ENCODE data around the gene LNPEP.

The LNPEP gene

DNA sequence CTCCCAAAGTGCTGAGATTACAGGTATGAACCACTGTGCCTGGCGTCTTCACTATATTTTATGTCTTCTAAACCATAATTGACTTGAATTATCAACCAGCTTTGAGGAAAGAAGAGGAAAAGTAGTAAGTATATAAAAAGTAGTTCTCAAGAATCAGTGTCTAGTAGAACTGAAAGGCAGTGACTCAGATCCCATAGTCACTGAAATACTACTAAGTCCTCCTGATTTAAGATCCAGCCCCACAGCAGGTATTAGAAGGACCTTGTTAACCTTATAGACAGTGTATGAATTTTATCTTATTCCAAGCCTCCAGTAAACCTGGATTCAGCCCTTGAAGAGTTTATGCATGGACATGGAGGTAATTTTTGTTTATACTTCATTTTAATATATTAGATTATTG, 31.5 kb downstream of the LNPEP start:
- Histone ChIP-seq H3K9me3 (ENCODE audit: control insufficient read depth, low read depth, low read length) (no peaks in the 10 kb centered on the region), H3K4me3 (ENCODE audit: low read length) (no peak overlapping the region), H3K27ac (ENCODE audit: low read length) (no peak overlapping the region), H3K36me3 (ENCODE audit: control insufficient read depth, low read depth, low read length) (no peaks in the 10 kb centered on the region), H3K27me3 (ENCODE audit: control insufficient read depth, insufficient read depth, low read length) (no peaks in the 10 kb centered on the region), H3K9ac (ENCODE audit: low read length) (no peak overlapping the region), H3K4me1 (ENCODE audit: control insufficient read depth, low read depth, low read length) (no peaks in the 10 kb centered on the region)

DNA sequence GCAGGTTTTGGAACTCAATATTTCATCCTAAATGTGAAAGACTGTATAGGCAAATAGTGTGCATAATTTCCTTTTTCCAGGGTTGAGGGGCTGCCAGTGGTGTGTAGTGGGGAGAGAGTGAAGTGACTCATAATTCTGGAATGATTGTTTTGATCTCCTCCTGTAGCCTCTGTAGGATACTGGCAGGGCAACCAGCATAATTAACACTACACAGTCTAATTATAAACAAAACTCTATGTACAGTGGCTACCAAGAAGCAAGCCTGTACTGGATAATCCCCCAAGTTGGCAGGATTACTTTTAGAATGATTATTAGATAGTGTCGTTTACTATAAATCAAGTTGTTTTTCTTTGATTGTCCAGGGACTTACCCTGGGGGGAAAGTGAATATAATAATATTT, 32.2 kb downstream of the LNPEP start:
- Histone ChIP-seq H3K27me3 (ENCODE audit: control insufficient read depth, insufficient read depth, low read length) (no peaks in the 10 kb centered on the region), H3K36me3 (ENCODE audit: control insufficient read depth, low read depth, low read length) (no peaks in the 10 kb centered on the region), H3K27ac (ENCODE audit: low read length) (no peak overlapping the region), H3K9ac (ENCODE audit: low read length) (no peak overlapping the region), H3K4me3 (ENCODE audit: low read length) (no peak overlapping the region), H3K4me1 (ENCODE audit: control insufficient read depth, low read depth, low read length) (no peaks in the 10 kb centered on the region), H3K9me3 (ENCODE audit: control insufficient read depth, low read depth, low read length) (no peaks in the 10 kb centered on the region)

DNA sequence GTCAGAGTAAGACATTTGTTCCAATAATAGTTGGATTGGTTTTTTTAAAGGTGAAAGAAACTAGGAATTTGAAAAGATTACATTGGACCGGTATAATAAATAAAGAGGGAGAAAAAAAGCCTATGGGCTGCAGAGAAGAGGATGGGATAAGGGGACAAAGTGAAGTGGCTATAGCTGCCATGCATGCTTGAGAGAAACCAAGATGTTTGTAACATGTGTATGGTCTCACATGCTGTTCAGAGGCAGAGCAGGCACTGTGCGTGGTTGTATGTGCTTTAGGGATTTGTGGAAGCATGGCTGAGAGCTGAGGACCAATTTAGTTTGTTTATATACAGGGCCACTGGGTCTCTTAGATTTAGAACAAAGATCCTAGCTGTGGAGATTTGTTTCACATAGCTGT, 32.7 kb downstream of the LNPEP start:
- Histone ChIP-seq H3K4me3 (ENCODE audit: low read length) (no peak overlapping the region), H3K36me3 (ENCODE audit: control insufficient read depth, low read depth, low read length) (no peaks in the 10 kb centered on the region), H3K27ac (ENCODE audit: low read length) (no peak overlapping the region), H3K9me3 (ENCODE audit: control insufficient read depth, low read depth, low read length) (no peaks in the 10 kb centered on the region), H3K27me3 (ENCODE audit: control insufficient read depth, insufficient read depth, low read length) (no peaks in the 10 kb centered on the region), H3K9ac (ENCODE audit: low read length) (no peak overlapping the region), H3K4me1 (ENCODE audit: control insufficient read depth, low read depth, low read length) (no peaks in the 10 kb centered on the region)

DNA sequence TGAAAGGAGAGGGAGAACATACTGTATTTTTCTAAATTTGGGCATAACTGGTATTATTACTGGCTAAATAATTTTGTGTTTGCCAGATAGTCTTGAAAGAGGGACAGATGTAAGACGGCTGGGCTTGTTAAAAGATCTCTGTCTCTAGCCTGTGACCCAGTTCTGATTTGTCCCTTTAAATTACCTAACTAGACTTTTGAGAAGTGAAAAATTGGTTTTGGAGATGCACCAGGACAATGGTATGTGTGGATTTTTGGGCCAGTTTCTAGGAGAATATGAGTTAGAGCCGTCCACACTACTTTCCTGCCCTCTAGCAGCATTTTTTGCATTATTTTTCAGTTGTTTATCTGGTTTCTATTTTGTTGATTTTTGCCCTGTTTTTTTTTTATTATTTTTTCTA, 33.5 kb downstream of the LNPEP start:
- Histone ChIP-seq H3K27me3 (ENCODE audit: control insufficient read depth, insufficient read depth, low read length) (no peaks in the 10 kb centered on the region), H3K9ac (ENCODE audit: low read length) (no peak overlapping the region), H3K9me3 (ENCODE audit: control insufficient read depth, low read depth, low read length) (no peaks in the 10 kb centered on the region), H3K27ac (ENCODE audit: low read length) (no peak overlapping the region), H3K36me3 (ENCODE audit: control insufficient read depth, low read depth, low read length) (no peaks in the 10 kb centered on the region), H3K4me1 (ENCODE audit: control insufficient read depth, low read depth, low read length) (no peaks in the 10 kb centered on the region), H3K4me3 (ENCODE audit: low read length) (no peak overlapping the region)

DNA sequence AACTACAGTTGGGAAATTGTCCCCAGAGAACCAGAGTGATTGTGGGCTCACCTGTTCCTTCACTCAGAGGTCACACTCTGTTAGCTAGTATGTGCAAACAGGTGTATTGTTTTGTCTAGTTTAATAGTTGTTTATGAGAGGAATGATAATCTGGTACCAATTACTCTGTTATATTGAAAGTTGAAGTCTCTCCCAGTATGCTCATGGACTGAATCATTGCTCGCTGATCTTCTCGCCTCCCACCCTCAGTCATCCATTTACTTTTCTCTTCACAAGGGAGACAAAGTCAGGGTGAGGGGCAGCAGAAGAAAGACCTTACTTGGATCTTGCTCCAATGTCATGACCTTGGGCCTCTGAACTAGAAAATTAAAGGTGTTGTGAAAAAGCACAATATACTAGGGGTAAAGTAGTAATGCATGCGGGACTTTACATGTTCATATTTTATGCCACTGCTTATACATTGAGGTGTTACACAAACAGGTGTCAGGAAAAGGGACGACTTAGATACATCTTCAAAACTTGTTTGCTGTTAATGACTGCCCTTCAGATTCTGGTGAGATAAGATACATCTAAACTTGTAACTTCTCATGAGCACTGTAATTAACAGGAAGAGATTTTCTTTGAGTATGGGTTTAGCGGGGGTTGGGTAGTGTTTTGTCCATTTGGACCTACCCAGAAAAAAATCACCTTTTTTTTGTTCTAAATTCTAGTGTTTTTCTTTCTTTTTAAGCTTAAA, 36.9 kb downstream of the LNPEP start:
- H3K27ac ChIP-seq (ENCODE audit: low read length): no peak overlapping the region
- no peaks in the 10 kb centered on the region for H3K9me3 ChIP-seq (ENCODE audit: control insufficient read depth, low read depth, low read length)
- no peaks in the 10 kb centered on the region for H3K27me3 ChIP-seq (ENCODE audit: control insufficient read depth, insufficient read depth, low read length)
- no peak overlapping the region for H3K9ac ChIP-seq (ENCODE audit: low read length)
- no peaks in the 10 kb centered on the region for H3K36me3 ChIP-seq (ENCODE audit: control insufficient read depth, low read depth, low read length)
- H3K4me3 ChIP-seq (ENCODE audit: low read length): no peak overlapping the region
- H3K4me1 ChIP-seq (ENCODE audit: control insufficient read depth, low read depth, low read length): peaks cover 3% of the 10 kb centered on the region

DNA sequence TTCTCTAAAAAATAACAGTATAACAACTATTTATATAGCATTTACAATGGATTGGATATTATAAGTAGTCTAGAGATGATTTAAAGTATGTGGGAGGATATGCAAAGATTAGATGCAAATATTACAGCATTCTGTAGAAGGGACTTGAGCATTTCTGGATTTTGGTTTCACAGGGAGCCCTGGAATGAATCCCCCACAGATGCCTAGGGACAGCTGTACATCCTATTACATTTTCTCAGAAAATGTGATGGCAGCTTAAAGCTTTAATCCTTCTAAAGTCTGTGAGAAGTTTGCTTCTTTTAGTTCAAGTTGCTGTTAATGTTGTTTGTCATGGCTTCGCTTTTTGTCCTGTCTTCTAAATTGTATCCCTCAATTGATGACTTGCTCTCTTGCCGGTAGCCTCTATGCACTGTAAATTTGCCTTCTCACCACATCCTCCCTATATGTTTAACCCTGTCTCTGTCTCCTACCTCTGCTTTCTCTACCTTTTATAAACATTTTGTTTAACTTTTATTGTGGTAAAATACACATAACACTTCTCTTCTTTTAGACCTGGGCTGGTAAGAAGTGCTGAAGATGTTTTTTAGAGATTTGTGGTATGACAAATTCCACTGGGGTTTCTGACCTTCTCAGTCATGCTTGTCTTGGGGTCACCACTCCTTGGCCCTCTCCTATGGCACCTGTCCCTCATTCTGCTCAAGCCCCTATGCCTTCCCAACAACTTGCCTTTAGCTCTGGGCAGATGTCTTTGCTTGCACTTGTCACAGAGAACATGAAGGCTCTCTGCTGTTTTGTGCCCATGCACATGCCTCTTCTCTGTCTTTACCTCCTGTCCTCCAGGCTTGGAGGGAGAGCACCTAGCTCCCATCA, 37.9 kb downstream of the LNPEP start:
- Histone ChIP-seq H3K9ac (ENCODE audit: low read length) (no peak overlapping the region), H3K4me3 (ENCODE audit: low read length) (no peak overlapping the region)

DNA sequence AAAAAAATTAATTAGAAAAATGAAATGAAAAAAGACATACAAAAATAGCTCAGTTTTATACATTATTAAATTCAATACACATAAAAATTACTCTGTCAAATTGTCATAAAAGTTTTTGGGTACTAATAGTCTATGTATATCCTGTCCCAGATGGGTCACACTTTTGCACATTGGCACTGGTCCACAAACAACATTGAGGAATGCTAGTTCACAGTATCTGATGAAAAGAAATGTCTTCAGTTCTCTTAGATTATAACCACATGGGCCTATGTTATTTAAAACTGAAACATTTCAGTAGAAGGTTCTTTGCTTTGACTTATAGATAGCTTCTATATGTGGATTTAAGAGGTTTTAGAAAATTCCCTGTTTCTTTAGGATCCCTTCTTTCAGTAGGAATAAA, 39.8 kb downstream of the LNPEP start:
- Histone ChIP-seq H3K27ac (ENCODE audit: low read length) (no peak overlapping the region), H3K9ac (ENCODE audit: low read length) (no peak overlapping the region)

More for the DNA sequence above, 37.9 kb downstream of the LNPEP start:
- Histone ChIP-seq H3K27me3 (ENCODE audit: control insufficient read depth, insufficient read depth, low read length) (no peaks in the 10 kb centered on the region), H3K27ac (ENCODE audit: low read length) (no peak overlapping the region), H3K9me3 (ENCODE audit: control insufficient read depth, low read depth, low read length) (no peaks in the 10 kb centered on the region), H3K4me1 (ENCODE audit: control insufficient read depth, low read depth, low read length) (peaks cover 3% of the 10 kb centered on the region), H3K36me3 (ENCODE audit: control insufficient read depth, low read depth, low read length) (no peaks in the 10 kb centered on the region)

DNA sequence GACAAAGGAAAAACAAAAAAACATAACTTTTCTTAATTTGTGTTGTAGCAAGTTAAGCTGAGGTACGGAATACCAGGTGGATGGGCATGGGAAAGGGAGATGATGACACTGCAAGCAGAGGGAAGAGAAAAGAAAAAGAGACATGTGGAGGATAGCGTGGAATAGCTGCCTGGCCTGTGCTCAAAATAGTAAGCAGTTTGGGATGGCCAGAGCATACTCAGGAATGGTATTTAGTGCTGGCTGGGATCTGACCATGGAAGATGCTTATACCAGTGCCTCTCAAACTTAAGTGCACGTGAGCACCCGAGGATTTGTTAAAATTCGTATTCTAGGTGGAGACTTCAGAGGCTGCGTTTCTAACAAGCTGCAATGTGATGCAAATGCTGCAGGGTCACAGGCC, 41.3 kb downstream of the LNPEP start:
- Histone ChIP-seq H3K9ac (ENCODE audit: low read length) (no peak overlapping the region), H3K36me3 (ENCODE audit: control insufficient read depth, low read depth, low read length) (no peaks in the 10 kb centered on the region), H3K27ac (ENCODE audit: low read length) (no peak overlapping the region), H3K4me3 (ENCODE audit: low read length) (no peak overlapping the region), H3K27me3 (ENCODE audit: control insufficient read depth, insufficient read depth, low read length) (no peaks in the 10 kb centered on the region), H3K9me3 (ENCODE audit: control insufficient read depth, low read depth, low read length) (no peaks in the 10 kb centered on the region), H3K4me1 (ENCODE audit: control insufficient read depth, low read depth, low read length) (peaks cover 3% of the 10 kb centered on the region)

More for the DNA sequence above, 39.8 kb downstream of the LNPEP start:
- Histone ChIP-seq H3K9me3 (ENCODE audit: control insufficient read depth, low read depth, low read length) (no peaks in the 10 kb centered on the region), H3K4me3 (ENCODE audit: low read length) (no peak overlapping the region), H3K4me1 (ENCODE audit: control insufficient read depth, low read depth, low read length) (peaks cover 3% of the 10 kb centered on the region), H3K36me3 (ENCODE audit: control insufficient read depth, low read depth, low read length) (no peaks in the 10 kb centered on the region), H3K27me3 (ENCODE audit: control insufficient read depth, insufficient read depth, low read length) (no peaks in the 10 kb centered on the region)

DNA sequence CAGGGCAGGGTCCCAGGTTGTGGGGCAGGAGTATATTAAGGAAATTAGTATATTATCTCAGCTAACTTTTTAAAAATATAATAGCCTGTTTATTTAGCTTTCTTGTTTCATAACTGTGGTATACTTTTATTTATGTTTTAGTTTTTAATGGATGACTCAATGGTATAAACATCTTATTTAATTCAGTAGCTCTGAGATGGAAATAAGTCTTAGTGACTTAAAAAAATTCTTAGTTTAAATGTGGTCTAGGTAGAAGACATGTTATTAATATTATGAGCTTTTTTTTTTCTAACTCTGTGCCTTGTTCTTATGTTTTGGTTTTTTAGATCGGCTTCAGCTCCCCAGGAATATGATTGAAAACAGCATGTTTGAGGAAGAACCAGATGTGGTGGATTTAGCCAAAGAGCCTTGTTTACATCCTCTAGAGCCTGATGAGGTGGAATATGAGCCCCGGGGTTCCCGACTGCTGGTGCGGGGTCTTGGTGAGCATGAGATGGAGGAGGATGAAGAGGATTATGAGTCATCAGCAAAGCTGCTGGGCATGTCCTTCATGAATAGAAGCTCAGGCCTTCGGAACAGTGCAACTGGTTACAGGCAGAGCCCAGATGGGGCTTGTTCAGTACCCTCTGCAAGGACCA, 43.1 kb downstream of the LNPEP start:
- H3K4me1 ChIP-seq (ENCODE audit: control insufficient read depth, low read depth, low read length): peaks cover 3% of the 10 kb centered on the region
- no peak overlapping the region for H3K27ac ChIP-seq (ENCODE audit: low read length)
- H3K36me3 ChIP-seq (ENCODE audit: control insufficient read depth, low read depth, low read length): no peaks in the 10 kb centered on the region
- no peak overlapping the region for H3K4me3 ChIP-seq (ENCODE audit: low read length)
- H3K9me3 ChIP-seq (ENCODE audit: control insufficient read depth, low read depth, low read length): no peaks in the 10 kb centered on the region
- no peaks in the 10 kb centered on the region for H3K27me3 ChIP-seq (ENCODE audit: control insufficient read depth, insufficient read depth, low read length)
- no peak overlapping the region for H3K9ac ChIP-seq (ENCODE audit: low read length)

DNA sequence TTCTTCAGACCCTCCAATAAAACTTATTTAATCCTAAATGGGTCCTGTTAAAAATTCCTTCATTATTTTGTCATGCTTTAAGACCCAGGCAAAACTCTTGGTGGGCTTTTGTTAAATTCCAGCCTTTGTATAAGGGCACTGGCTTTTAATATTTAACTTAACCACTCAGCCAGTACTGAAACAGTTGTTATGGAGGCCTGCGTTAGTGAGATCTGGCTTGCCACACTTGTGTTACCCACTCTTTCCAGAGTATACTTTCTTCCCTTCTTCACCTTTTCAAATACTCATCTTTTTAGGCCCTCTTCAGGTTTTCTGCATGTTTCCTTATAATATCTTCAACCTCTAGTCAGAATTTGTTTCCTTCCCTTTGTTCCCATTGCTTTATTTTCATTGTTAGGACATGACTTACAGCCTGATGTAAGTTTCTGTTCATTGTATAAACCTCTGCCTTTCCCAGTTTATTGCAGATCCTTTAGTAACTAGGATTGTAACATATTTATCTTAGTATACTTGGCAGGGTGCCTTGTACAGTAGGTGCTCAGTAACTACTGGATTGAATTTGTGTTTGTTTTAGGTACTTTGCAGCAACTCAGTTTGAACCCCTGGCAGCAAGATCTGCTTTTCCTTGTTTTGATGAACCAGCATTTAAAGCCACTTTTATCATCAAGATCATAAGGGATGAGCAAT, 48.8 kb downstream of the LNPEP start:
- Histone ChIP-seq H3K27ac (ENCODE audit: low read length) (no peak overlapping the region), H3K36me3 (ENCODE audit: control insufficient read depth, low read depth, low read length) (no peaks in the 10 kb centered on the region), H3K4me3 (ENCODE audit: low read length) (no peak overlapping the region), H3K9ac (ENCODE audit: low read length) (no peak overlapping the region), H3K9me3 (ENCODE audit: control insufficient read depth, low read depth, low read length) (no peaks in the 10 kb centered on the region), H3K27me3 (ENCODE audit: control insufficient read depth, insufficient read depth, low read length) (no peaks in the 10 kb centered on the region), H3K4me1 (ENCODE audit: control insufficient read depth, low read depth, low read length) (no peaks in the 10 kb centered on the region)

DNA sequence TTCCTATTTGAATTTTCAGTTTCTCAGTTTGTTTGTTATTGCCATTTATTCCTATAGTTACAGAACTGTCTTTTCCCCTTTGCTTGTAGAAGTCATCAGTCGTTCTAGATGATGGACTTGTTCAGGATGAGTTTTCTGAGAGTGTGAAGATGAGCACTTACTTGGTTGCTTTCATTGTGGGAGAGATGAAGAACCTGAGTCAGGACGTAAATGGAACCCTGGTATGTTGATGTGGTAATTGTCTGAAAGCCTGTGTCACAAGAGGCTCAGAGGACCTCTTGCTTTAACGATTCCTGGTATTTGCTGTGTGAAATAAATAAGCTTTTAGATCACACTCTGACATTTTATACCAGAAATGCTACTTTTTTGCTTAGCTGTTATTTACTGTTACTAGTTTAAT, 50.6 kb downstream of the LNPEP start:
- Histone ChIP-seq H3K36me3 (ENCODE audit: control insufficient read depth, low read depth, low read length) (no peaks in the 10 kb centered on the region), H3K4me1 (ENCODE audit: control insufficient read depth, low read depth, low read length) (no peaks in the 10 kb centered on the region), H3K9ac (ENCODE audit: low read length) (no peak overlapping the region), H3K4me3 (ENCODE audit: low read length) (no peak overlapping the region), H3K9me3 (ENCODE audit: control insufficient read depth, low read depth, low read length) (no peaks in the 10 kb centered on the region), H3K27ac (ENCODE audit: low read length) (no peak overlapping the region), H3K27me3 (ENCODE audit: control insufficient read depth, insufficient read depth, low read length) (no peaks in the 10 kb centered on the region)

Data from iPS-18a (cell line).